ENCODE results near the gene GPHN. TPM values are rescaled to one million over a fixed set of nuclear protein-coding genes. Genes with fewer than 3 reads are reported as not detected.
A peak's percentile ranks its signal among the peaks of the same experiment; 100 is the strongest.

Gene GPHN
- total and polyA plus RNA-seq, 2 of the 4 experiments (the other 2 are of a cell fraction) = 8.0 to 8.1 TPM

DNA sequence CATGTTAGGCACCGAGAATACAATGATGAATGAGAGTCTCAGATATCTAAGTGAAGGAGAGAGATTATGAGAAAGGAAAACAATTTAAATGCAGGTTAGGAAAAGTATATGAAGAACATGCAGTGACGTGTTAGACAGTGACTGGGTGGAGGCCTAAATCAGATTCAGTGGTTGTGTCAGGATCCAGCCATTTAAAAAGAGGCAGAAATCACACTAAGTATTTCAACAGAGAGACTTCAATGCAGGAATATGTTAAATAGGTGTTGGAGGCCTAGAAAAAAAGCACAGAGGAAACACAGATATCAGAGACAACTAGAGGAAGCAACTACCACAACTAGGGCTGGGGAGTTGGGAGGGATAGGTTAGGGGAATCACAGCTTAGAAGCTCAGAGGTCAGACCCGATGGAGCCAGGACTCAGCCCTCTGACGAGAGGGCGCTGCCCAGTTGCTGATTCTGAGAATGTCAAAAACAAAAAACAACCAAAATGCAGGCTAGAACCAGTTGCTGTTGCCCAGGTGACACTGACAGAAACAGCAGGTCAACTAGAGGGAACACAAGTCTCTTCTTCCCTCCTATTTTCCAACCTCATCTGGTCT lies 678.3 kb downstream of the GPHN start:
- H3K79me1 ChIP-seq (ENCODE audit: low read depth in 1 of 2, low read length in 2 of 2) = no peaks in the 10 kb centered on the region
- peak overlapping the region; percentile 35 for H3K4me2 ChIP-seq (ENCODE audit: low read depth, low read length)
- no peak overlapping the region for H4K5ac ChIP-seq (ENCODE audit: low read depth, low read length)
- no peak overlapping the region for H3K9ac ChIP-seq (ENCODE audit: low read depth, low read length)
- peak overlapping the region; percentile 40; the same call in 1 of the 2 replicates for H3K18ac ChIP-seq (ENCODE audit: low read depth, low read length)
- ChIA-PET CTCF (no interaction called here), POLR2A (ENCODE audit: unreplicated experiment) (no interaction called here)
- no peak overlapping the region for H2AK9ac ChIP-seq (replicated peaks; ENCODE audit: low read depth, low read length, poor library complexity)
- peaks cover 14% of the 10 kb centered on the region for H3K9me1 ChIP-seq (ENCODE audit: insufficient read depth, low read length)
- peak overlapping the region; percentile 32; the same call in 1 of the 2 replicates for H3K4ac ChIP-seq (ENCODE audit: low read depth, low read length)
- no peaks in the 10 kb centered on the region for H3K9me3 ChIP-seq (ENCODE audit: control insufficient read depth, insufficient read depth, low read length)
- H2BK120ac ChIP-seq (ENCODE audit: low read depth, low read length) = peak overlapping the region; percentile 3; the same call in 1 of the 2 replicates
- TF ChIP-seq, protein P1, sequence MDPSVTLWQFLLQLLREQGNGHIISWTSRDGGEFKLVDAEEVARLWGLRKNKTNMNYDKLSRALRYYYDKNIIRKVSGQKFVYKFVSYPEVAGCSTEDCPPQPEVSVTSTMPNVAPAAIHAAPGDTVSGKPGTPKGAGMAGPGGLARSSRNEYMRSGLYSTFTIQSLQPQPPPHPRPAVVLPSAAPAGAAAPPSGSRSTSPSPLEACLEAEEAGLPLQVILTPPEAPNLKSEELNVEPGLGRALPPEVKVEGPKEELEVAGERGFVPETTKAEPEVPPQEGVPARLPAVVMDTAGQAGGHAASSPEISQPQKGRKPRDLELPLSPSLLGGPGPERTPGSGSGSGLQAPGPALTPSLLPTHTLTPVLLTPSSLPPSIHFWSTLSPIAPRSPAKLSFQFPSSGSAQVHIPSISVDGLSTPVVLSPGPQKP (IDR thresholded peaks at IDR 0.05; ENCODE audit: borderline replicate concordance, low read depth, low read length) = no peak
- no peak for TF ChIP-seq RCOR1 (IDR thresholded peaks at IDR 0.05; ENCODE audit: insufficient replicate concordance, low read length)
- no peak for TF ChIP-seq MAZ (IDR thresholded peaks at IDR 0.05; ENCODE audit: borderline replicate concordance, low read depth, low read length)
- no peak for TF ChIP-seq RAD21 (IDR thresholded peaks at IDR 0.05; ENCODE audit: low read length)
- TF ChIP-seq RFX5 (IDR thresholded peaks at IDR 0.05; ENCODE audit: low read depth, low read length) = no peak
- TF ChIP-seq NFE2L2 (IDR thresholded peaks at IDR 0.05; ENCODE audit: low read depth, low read length) = no peak
- no peak for TF ChIP-seq MXI1 (IDR thresholded peaks at IDR 0.05; ENCODE audit: borderline replicate concordance, low read depth, low read length)
- no peak for TF ChIP-seq CEBPB (IDR thresholded peaks at IDR 0.05; ENCODE audit: low read depth, low read length)
- TF ChIP-seq FOS (IDR thresholded peaks at IDR 0.05; ENCODE audit: low read depth, low read length) = no peak
- TF ChIP-seq CHD1 (IDR thresholded peaks at IDR 0.05; ENCODE audit: low read depth, low read length) = no peak
- no peak for TF ChIP-seq BHLHE40 (IDR thresholded peaks at IDR 0.05; ENCODE audit: low read depth, low read length)
- TF ChIP-seq POLR2A (IDR thresholded peaks at IDR 0.05; ENCODE audit: low read depth, low read length) = no peak
- TF ChIP-seq, protein P2, sequence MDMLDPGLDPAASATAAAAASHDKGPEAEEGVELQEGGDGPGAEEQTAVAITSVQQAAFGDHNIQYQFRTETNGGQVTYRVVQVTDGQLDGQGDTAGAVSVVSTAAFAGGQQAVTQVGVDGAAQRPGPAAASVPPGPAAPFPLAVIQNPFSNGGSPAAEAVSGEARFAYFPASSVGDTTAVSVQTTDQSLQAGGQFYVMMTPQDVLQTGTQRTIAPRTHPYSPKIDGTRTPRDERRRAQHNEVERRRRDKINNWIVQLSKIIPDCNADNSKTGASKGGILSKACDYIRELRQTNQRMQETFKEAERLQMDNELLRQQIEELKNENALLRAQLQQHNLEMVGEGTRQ (IDR thresholded peaks at IDR 0.05; ENCODE audit: low read depth, low read length) = no peak
- TF ChIP-seq, protein P3, sequence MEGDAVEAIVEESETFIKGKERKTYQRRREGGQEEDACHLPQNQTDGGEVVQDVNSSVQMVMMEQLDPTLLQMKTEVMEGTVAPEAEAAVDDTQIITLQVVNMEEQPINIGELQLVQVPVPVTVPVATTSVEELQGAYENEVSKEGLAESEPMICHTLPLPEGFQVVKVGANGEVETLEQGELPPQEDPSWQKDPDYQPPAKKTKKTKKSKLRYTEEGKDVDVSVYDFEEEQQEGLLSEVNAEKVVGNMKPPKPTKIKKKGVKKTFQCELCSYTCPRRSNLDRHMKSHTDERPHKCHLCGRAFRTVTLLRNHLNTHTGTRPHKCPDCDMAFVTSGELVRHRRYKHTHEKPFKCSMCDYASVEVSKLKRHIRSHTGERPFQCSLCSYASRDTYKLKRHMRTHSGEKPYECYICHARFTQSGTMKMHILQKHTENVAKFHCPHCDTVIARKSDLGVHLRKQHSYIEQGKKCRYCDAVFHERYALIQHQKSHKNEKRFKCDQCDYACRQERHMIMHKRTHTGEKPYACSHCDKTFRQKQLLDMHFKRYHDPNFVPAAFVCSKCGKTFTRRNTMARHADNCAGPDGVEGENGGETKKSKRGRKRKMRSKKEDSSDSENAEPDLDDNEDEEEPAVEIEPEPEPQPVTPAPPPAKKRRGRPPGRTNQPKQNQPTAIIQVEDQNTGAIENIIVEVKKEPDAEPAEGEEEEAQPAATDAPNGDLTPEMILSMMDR (conservative IDR thresholded peaks at IDR 0.05; ENCODE audit: low read depth, low read length) = no peak
- TF ChIP-seq SMC3 (IDR thresholded peaks at IDR 0.05; ENCODE audit: low read depth, low read length) = no peak
- TF ChIP-seq MAFK (IDR thresholded peaks at IDR 0.05; ENCODE audit: low read depth, low read length) = no peak
- intact Hi-C loops (cut with micrococcal nuclease) (no loop called here), in situ Hi-C loops (cut with MboI; ENCODE audit: low sequenced_read_pairs) (no loop called here), dilution Hi-C loops (cut with HindIII; ENCODE audit: low sequenced_read_pairs, unreplicated experiment) (no loop called here)
- H2AK5ac ChIP-seq (ENCODE audit: low read depth, low read length) = peak overlapping the region; percentile 59; the same call in 1 of the 2 replicates
- 0 out of 2 replicates have a peak overlapping the region, but pooled peaks have one; percentile 33 for H2BK20ac ChIP-seq (ENCODE audit: low read depth, low read length)
- BruUV-seq (replicated peaks) = no TSS peak
- H3K14ac ChIP-seq (replicated peaks; ENCODE audit: low read depth, low read length) = no peak overlapping the region
- no peak overlapping the region for H3K27ac ChIP-seq (ENCODE audit: insufficient read depth, low read length)
- H2AFZ ChIP-seq (replicated peaks; ENCODE audit: low read length, poor library complexity) = peak overlapping the region; percentile 48
- no peak overlapping the region for H3K4me3 ChIP-seq (ENCODE audit: insufficient read depth, low read depth, low read length)
- no peak overlapping the region for H3K23ac ChIP-seq (ENCODE audit: low read depth, low read length)
- no CpG with 5 or more reads among the region's 5 CpGs for WGBS, 2 experiments (ENCODE audit: extremely low coverage in 2 of 2, insufficient read length in 1 of 2)
- no peak overlapping the region for H2BK5ac ChIP-seq (ENCODE audit: low read depth, low read length, poor library complexity, severe bottlenecking)
- peak overlapping the region; percentile 37; the same call in 1 of the 3 replicates for H2BK15ac ChIP-seq (ENCODE audit: low read depth, low read length)
- peaks cover 6% of the 10 kb centered on the region for H3K4me1 ChIP-seq (ENCODE audit: control insufficient read depth, insufficient read depth, low read length)
- no peak overlapping the region for H3K56ac ChIP-seq (ENCODE audit: extremely low read depth, insufficient read depth, low read length)
- 0 out of 4 replicates have a peak overlapping the region, but pooled peaks of 1 of the 2 experiments have one; percentile 31 for H4K8ac ChIP-seq (ENCODE audit: low read depth in 2 of 2, low read length in 2 of 2)
- H4K91ac ChIP-seq (ENCODE audit: insufficient read depth, low read depth, low read length) = peak overlapping the region; percentile 33; the same call in 1 of the 2 replicates
- ATAC-seq (ENCODE audit: low read depth) (no peak), DNase-seq (no peak)
- no peaks in the 10 kb centered on the region for H4K20me1 ChIP-seq (ENCODE audit: insufficient read depth, low read length)
- H3K36me3 ChIP-seq (ENCODE audit: control insufficient read depth, insufficient read depth, low read length) = no peaks in the 10 kb centered on the region
- no peaks in the 10 kb centered on the region for H3K27me3 ChIP-seq (ENCODE audit: control insufficient read depth, insufficient read depth, low read length)
